ENCODE results near the gene PPP1R7. TPM values are rescaled to one million over a fixed set of nuclear protein-coding genes. Genes with fewer than 3 reads are reported as not detected.

Gene PPP1R7
- polyA plus RNA-seq, 1 donor from 2014 or later = 59.3 TPM

GRCh38 chr2:241126201-241126611 lies 24.1 kb upstream of the PPP1R7 start:
- no peaks in the 10 kb centered on the region for H4K20me1 ChIP-seq (ENCODE audit: insufficient read depth)
- H3F3A ChIP-seq (ENCODE audit: insufficient read depth, low read length, poor library complexity, severe bottlenecking) = no peaks in the 10 kb centered on the region
- H3K27ac ChIP-seq (ENCODE audit: low read length) = no peak overlapping the region
- no peak for TF ChIP-seq TAF1 (IDR thresholded peaks at IDR 0.05; ENCODE audit: low read depth)
- TF ChIP-seq EZH2 (IDR thresholded peaks at IDR 0.05; ENCODE audit: borderline replicate concordance, insufficient read depth, low read length, poor library complexity, severe bottlenecking) = no peak
- no peak for TF ChIP-seq CTCF (IDR thresholded peaks at IDR 0.05; ENCODE audit: poor library complexity, severe bottlenecking)
- TF ChIP-seq POLR2AphosphoS5 (IDR thresholded peaks at IDR 0.05) = no peak
- no peak for TF ChIP-seq REST (IDR thresholded peaks at IDR 0.05; ENCODE audit: borderline replicate concordance)
- TF ChIP-seq SMC3 (conservative IDR thresholded peaks at IDR 0.05; ENCODE audit: poor library complexity) = no peak
- no peak for TF ChIP-seq RAD21 (conservative IDR thresholded peaks at IDR 0.05)
- TF ChIP-seq MXI1 (conservative IDR thresholded peaks at IDR 0.05; ENCODE audit: poor library complexity, severe bottlenecking) = no peak
- no peak for TF ChIP-seq EP300 (conservative IDR thresholded peaks at IDR 0.05; ENCODE audit: poor library complexity, severe bottlenecking)
- no peaks in the 10 kb centered on the region for H3K9me2 ChIP-seq (ENCODE audit: insufficient read depth, low read length)
- no peaks in the 10 kb centered on the region for H3K27me3 ChIP-seq (ENCODE audit: insufficient read depth, low read depth, low read length)
- no peak overlapping the region for H3K4me3 ChIP-seq (ENCODE audit: low read length)
- H2AFZ ChIP-seq (ENCODE audit: low read depth, low read length) = no peak overlapping the region
- no peak overlapping the region for H3K4me2 ChIP-seq (ENCODE audit: low read length)
- H3K36me3 ChIP-seq (ENCODE audit: insufficient read depth, low read length) = peaks cover 2% of the 10 kb centered on the region
- H3K9ac ChIP-seq (ENCODE audit: low read length) = no peak overlapping the region
- no peaks in the 10 kb centered on the region for H3K79me2 ChIP-seq (replicated peaks; ENCODE audit: insufficient read depth, low read length)
- no peaks in the 10 kb centered on the region for H3K9me3 ChIP-seq (ENCODE audit: low read length)

- no peaks in the 10 kb centered on the region for H3K36me3 ChIP-seq (ENCODE audit: insufficient read depth, low read length)
Observed at GRCh38 chr2:241126771-241127202, 23.5 kb upstream of the PPP1R7 start.

GRCh38 chr2:241128266-241128665 lies 22.0 kb upstream of the PPP1R7 start:
- Histone ChIP-seq H3K27ac (ENCODE audit: low read length) (no peak overlapping the region), H3K36me3 (ENCODE audit: insufficient read depth, low read length) (no peaks in the 10 kb centered on the region), H2AFZ (ENCODE audit: low read depth, low read length) (no peak overlapping the region), H3K27me3 (ENCODE audit: insufficient read depth, low read depth, low read length) (no peaks in the 10 kb centered on the region), H3K79me2 (replicated peaks; ENCODE audit: insufficient read depth, low read length) (no peaks in the 10 kb centered on the region), H3K4me3 (ENCODE audit: low read length) (no peak overlapping the region), H3K9me3 (ENCODE audit: low read length) (no peaks in the 10 kb centered on the region), H3K4me2 (ENCODE audit: low read length) (no peak overlapping the region), H3K9ac (ENCODE audit: low read length) (no peak overlapping the region), H4K20me1 (ENCODE audit: insufficient read depth) (no peaks in the 10 kb centered on the region), H3K9me2 (ENCODE audit: insufficient read depth, low read length) (no peaks in the 10 kb centered on the region), H3F3A (ENCODE audit: insufficient read depth, low read length, poor library complexity, severe bottlenecking) (no peaks in the 10 kb centered on the region)
- TF ChIP-seq CTCF (IDR thresholded peaks at IDR 0.05; ENCODE audit: poor library complexity, severe bottlenecking) (no peak), EZH2 (IDR thresholded peaks at IDR 0.05; ENCODE audit: borderline replicate concordance, insufficient read depth, low read length, poor library complexity, severe bottlenecking) (no peak), TAF1 (IDR thresholded peaks at IDR 0.05; ENCODE audit: low read depth) (no peak)

More at GRCh38 chr2:241126771-241127202, 23.5 kb upstream of the PPP1R7 start:
- TF ChIP-seq SMC3 (conservative IDR thresholded peaks at IDR 0.05; ENCODE audit: poor library complexity) = no peak
- H3F3A ChIP-seq (ENCODE audit: insufficient read depth, low read length, poor library complexity, severe bottlenecking) = no peaks in the 10 kb centered on the region
- H3K4me3 ChIP-seq (ENCODE audit: low read length) = no peak overlapping the region
- H3K9me3 ChIP-seq (ENCODE audit: low read length) = no peaks in the 10 kb centered on the region
- no peaks in the 10 kb centered on the region for H3K27me3 ChIP-seq (ENCODE audit: insufficient read depth, low read depth, low read length)
- H3K79me2 ChIP-seq (replicated peaks; ENCODE audit: insufficient read depth, low read length) = no peaks in the 10 kb centered on the region
- no peak overlapping the region for H3K9ac ChIP-seq (ENCODE audit: low read length)
- no peak overlapping the region for H3K27ac ChIP-seq (ENCODE audit: low read length)
- H2AFZ ChIP-seq (ENCODE audit: low read depth, low read length) = no peak overlapping the region
- no peaks in the 10 kb centered on the region for H3K9me2 ChIP-seq (ENCODE audit: insufficient read depth, low read length)
- H4K20me1 ChIP-seq (ENCODE audit: insufficient read depth) = no peaks in the 10 kb centered on the region
- H3K4me2 ChIP-seq (ENCODE audit: low read length) = no peak overlapping the region

Data from neural cell (in vitro differentiated cells).